Glomerular endothelial cell (primary cell): ENCODE data around the gene SH3PXD2B. TPM values are rescaled to one million over a fixed set of nuclear protein-coding genes. Genes with fewer than 3 reads are reported as not detected.
"Not testable (repeated sequence)": the region's sequence is repeated elsewhere in the genome, so short reads cannot be mapped to it uniquely, and the experiment has no call there.

Experiments
- DNase-seq: peaks from one replicate; pipeline ENCODE4 v3.0.0-alpha.2; 2011; ENCODE audit warnings: low read depth, low spot score; ENCODE audit errors: extremely low read depth
- total RNA-seq: library from RNA; depleted of rRNA; stranded (reverse); fragments of >200 nt; gene quantifications from 2 replicates; pipeline ENCODE4 v1.2.3, GENCODE V29; 2015

The SH3PXD2B gene
- total RNA-seq, 1 donor from 2014 or later = 44.9 TPM

DNA sequence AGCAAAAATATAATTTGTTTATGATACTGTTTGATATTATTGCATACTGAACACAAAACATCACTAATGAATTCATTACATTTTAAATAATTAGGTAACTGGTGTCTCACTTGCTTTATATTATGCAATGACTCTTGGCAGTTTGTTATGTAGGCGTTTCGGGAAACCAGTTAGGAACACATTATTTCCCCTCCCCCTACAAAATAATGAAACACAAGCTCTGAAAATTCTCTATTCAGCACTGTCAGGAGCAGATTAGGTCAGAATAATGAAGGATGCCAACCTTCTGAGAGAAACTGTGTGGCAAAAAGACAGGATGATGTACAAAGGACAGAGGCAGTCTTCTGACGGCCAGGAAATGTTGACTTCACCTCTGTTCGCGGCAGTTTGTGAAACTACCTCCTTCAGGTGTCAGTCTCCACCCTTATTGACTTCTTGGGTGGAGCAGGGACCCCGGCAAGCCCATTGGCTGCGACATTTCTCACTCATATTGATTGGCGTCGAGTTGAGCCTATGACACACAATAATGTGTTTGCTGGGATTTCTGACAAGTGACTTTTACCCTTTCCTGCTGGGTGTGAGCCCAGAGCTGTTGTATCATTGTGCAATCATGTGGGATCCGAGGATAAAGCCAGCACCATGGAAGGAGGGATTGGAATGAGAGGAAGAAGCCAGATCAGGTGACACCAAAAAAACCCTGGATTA lies 33.9 kb downstream of the SH3PXD2B start:
- DNase-seq = no peak

DNA sequence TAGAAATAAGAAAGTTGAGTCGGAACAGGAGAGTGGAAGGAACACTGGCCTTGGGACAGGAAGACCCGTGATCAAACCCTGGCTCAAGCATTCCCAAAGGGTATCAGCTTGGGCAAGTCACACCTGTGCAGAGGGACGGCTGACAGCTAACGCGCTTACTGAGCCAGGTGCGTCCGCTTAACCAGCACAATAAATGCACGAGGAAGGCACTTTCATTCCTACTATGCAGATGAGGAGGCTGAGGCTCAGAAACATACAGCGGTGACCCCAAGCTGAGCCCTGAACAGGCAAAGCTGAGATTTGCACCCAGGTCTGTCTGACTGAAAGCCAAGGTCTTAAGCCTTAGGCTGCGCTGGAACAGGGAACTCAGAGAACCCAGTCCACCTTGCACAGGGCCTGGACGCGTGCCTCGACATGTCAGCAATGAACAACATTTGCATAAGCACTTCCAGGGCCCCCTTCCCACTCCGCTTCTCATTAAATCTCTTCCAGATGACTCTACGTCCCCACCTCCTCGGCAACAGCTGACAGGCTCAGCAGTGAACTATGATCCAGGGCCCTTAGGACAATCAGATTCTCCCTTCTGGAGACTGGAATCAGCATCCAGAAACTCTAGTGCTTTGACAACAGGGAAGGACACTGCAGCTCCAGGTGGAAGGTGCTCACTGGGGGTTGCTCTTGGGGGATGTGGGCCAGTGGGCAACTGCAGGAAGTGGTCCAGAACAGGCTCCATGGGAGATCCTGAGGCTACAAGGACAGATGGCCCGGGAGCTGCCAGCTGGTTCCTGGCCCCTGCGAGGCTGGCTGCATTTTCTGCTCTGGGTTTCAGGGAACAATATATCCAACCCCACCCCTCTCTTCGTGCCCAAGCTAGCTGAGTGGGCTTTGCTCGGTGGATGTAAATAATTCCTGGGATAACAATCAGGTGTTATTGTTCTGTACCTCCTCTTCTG lies 35.2 kb downstream of the SH3PXD2B start:
- no peak for DNase-seq

DNA sequence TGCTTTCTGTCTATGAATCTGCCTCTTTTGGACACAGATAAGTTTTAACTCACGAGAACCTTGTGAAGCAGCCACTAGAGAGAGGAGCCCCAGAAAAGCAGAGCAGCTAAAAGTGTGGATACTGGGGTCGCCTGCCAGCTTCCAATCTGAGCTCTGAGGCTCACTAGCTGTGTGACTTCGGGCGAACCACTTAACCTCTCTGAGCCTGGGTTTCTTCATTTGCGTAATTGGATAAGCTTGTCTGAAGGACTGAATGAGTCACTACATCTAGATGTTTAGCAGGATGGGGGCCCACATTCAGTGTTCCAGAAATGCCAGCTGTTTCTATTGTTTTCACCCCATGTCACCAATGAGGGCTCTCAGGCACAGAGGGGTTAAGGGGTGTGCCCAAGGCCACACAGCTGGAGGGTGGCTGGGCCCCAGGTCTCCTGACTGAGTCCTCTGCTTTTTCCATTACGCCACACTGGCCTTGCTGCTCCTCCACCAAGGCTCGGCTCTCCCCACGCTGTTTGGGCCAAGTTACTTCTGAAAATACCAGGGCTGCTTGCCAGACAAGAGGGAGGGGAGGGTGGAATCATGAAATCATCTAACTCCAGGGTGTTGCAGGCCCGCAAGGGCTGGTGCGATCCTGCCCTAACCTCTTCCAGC lies 36.2 kb downstream of the SH3PXD2B start:
- DNase-seq = no peak

DNA sequence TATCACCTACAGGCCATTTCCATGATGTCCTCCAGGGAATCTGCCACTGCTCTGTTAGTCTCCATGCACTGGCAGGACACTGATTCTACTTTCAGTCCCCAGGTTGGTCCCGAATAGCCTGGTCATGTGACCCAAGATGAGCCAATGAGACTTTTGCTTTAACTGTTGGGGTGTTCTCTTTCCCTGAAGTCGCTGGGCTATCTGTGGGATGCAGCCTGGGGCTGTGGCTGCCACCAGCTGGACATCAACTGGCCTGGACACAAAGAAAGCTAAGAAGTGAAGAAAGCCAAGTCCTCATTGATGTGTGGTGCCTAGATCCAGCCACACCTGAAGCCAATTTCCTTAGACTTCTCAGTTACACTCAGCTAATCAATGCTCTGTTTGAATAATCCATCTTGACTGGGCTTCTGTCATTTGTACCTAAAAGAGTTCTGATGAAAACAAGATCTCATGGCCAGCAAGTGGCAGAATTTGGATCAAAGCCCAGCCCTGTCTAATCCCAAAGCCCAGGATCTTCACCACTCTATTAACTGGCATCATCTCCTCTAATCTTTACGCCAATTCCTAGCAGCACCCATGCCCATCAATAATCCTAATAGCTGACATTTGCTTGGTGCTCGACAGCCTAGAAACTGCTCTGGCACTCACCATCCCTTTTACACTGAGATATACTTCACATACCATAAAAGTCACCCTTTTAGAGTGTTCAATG lies 37.0 kb downstream of the SH3PXD2B start:
- DNase-seq = no peak

DNA sequence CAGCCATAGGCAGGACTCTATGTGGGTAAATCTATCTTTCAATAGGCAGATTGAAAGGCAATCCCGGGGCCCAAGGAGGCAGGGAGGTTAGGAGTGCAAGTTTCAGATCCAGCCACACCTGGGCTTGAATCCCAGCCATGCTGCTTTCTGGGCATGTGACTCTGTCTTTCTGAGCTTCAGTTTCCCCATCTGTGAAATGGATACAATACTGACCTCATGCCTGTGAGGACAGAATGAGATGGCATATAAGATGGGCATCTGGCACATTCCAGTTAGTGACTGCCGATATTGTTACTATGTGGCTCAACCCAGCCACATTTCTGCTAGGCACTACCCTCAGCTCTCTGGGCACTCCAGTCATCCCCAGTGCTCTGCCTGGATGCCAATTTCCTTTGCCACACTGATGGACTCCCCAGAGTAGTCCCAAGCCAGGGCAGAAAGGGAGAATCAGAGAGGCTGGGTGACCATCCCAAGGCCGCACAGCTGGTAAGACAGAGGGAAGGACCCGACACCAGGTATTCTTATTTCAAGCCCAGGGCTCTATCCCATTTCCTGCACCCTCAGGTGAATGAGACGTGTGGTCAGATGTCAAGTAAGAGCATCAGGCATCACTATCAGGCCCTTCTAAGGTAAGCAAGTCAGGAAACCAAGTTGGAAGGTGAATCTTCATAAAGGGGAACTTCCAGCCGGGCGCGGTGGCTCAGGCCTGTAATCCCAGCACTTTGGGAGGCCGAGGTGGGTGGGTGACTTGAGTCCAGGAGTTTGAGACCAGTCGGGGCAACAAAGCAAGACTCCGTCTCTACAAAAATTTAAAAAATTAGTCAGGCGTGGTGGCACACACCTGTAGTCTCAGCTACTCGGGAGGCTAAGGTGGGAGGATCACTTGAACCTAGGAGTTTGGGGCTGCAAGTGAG lies 38.7 kb downstream of the SH3PXD2B start:
- no peak for DNase-seq

DNA sequence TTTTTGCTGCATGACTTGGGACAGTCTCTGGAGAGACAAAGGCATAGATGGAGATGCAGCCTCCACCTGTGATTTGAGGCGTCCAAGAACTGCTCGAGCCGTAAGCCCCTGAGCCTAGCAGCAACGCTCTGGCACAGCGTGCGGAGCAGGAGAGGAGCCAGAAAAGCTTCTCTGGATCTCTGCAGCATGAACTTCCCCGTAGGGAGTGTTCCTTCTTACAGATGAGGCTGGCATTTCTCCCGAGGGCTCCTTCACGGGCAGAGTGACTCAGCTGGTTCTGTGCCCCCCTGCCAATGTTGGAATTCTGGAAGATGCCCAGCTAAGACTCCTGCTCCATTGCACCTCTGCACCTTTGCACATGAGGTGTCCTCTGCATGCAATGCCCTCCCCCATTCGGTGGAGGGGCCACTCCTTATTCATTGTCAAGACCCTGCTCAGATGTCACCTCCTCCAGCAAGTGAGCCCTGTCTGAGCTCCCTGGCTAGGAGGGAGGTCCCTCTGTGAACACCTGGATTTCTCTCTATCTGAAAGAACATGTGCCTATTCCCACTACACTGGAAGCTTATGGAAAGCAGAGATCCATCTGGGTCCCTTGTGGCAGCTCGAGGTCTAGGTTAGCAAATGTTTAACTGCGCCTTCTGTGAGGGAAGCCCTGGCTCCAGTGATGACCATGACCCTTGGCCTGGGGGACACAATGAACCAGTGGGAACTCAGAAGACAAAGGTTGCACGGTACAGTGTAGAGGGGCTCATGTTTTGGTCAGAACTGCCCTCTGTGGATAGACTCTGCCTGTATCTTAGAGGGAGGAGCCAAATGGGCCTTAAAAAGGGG lies 39.6 kb downstream of the SH3PXD2B start:
- no peak for DNase-seq

DNA sequence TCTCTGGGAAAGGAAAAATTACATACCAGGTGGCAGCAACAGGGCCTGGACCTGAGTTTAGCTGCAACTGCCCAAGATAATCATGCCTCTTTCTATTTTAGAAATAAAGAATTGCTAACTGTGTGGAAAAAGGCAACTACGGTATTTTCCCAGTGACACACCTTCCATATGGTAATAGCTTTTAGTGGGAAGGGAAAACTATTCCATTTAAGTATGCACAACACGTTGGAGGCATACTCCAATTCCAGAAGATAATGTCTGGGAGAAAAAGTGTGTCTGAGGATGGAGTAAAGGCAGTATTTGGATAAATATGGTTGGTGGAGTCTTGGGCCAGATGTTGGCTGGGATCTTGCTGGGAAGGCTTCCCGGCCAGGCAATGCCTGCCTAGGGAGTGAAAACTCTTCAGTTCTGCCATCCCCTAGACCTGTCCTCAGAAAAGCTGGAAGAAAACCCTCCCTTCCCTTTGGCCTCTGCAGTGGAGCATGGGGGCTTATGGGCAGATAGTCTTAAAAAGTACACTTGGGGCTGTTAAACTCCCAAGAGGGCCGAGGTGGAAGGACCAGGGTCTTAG lies 40.6 kb downstream of the SH3PXD2B start:
- DNase-seq = no peak

DNA sequence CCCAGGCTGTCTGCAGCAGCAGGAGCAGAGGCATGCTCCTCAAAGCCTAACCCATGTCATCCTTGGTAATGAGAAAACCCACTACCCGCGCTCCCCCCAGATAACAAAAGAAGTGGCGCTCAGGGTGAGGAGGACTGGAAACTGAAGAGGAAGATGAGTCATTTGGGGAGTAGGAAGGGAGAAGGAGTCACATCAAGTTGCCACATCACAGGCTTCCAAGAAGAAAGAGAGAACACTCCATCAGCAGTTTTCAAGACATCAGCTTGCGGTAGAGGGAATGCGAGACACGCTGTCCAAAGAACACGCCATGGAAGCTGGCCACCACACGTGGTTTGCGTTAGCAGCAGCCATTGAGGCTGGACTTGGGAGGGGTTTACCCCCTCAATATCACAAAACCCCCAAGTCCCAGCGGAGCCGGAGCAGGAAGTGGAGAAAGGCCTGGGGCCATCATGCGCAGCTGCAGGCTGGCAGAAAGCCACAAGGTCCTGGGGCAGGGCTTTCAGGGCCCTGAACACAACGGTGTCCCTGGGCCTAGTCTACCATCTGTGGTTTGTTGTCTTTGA lies 41.5 kb downstream of the SH3PXD2B start:
- no peak for DNase-seq

DNA sequence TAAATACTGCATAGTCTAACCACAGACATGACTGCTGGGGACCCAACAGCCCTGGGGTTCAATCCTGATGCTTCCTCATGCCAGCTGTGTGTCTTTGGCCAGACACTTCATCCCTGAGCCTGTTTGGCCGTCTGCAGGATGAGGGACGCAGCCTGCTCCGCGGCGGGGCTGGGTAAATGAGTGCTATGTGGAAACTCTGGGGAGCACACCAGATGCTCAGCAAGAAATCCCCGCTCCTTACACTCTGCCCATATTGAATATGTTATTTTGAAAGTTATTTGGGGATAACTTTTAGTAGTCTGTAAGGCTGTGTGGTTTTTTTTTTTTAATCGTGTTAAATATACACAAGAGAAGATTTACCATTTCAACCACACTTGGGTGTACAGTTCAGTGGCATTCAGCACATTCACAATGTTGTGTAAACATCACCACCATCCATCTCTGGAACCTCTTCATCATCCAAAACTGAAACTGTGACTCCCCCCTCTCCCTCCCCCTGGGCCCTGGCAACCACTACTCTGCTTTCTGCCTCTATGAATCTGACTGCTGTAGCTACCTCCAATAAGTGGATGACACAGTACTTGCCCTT lies 42.7 kb downstream of the SH3PXD2B start:
- DNase-seq = no peak

DNA sequence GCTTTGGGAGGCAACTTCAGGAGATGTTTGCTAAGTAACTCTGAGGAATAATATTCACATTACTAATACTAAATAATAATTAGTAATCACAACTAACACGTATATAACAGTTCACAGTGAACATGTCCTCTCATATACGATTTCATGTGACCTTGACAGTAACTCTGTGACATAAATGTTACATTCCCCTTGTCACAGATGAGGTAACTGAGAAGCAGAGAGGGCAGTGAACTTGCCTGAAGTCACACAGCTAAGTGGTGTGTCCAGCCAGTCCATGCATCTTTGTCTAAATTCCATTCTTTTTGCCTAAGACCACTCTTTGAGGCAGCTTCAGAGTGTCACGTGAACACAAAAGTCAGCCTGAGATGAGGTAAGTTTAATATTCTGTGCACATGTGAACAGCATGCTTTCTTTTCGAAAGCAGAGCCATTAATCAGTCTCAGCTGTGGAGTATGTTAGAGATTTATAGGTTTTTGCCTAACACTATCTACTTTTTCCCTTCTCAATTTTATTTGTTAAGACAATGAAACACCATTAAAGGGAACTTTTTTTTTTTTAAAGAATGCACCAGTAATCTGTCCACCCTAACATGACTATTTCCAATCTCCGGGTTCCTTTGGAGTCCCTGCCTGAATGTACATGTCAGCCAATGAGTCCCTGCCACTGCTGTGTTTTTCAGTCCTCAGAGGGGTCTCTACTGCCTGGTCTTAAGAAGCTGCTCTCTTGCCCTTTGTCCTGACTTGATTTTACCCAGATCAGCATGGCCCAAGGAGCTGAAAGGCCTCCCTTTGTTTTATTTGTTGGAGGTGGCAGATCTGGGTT lies 43.5 kb downstream of the SH3PXD2B start:
- DNase-seq = no peak

DNA sequence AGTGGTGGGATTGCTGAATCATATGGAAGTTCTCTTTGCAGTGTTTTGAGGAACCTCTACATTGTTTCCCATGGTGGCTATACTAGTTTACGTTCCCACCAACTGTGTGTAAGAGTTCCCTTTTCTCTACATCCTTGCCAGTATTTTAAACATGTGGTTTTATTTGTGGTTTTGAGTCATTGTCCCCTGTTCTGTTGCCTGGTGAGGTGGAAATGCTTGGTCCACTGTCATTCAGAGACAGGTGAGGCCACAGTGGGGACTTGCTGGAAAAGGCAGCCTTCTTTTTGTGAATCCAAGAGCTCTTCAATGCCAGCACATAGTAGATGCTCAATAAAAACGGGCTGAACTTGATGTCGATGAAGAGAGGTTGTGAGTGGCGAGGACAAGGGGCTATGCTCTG lies 44.2 kb downstream of the SH3PXD2B start:
- no peak for DNase-seq

DNA sequence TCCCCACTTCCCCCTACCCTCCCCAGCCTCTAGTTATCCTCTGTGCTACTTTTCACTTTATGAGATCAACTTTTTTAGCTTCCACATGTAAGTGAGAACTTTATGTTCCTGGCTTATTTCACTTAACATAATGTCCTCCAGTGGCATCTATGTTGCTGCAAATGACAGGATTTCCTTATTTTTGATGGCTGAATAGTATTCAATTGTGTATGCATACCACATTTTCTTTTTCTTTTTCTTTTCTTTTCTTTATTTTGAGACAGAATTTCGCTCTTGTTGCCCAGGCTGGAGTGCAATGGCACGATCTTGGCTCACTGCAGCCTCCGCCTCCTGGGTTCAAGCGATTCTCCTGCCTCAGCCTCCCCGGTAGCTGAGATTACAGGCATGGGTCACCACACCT lies 44.8 kb downstream of the SH3PXD2B start:
- not testable (repeated sequence) for DNase-seq

DNA sequence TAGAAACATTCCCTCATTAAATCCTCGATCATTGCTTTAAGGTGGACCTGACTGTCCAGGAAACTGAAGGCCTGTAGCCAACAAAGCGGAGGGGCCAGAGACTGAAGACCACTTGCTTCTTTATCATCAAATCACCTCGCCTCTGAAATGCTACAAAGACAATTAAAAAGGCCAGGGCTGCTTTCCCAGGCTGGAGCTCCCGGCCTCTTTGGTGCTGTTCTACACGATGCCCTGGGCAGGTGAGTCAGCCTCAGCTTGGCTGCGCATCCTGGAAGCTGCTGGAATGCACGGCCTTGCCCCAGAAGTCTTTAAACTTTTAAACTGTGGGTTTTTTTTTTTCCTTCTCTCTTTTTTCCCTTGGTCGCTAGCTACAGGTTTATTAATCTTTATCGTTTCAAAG lies 46.5 kb downstream of the SH3PXD2B start:
- DNase-seq = no peak

DNA sequence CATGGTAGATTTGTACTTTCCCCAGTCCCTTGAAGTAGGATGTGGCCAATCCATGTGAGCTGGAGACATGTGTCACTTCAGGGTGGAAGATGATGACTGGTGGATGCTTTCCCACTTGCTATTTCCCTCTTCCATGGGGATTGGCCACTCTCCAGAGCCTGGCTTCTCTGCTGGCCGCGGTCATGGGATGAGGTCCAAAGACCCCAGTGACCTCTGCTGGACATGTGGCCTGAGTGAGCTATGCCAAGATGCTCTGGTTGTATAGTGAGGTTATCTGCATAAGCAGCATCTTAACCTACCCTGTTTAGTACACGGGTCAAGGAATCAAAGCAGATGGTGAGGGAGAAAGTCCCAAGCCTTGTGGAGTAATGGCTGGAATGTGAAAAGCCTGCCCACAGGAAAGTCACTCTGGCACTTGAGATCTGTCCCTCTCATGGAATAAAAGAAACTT lies 47.1 kb downstream of the SH3PXD2B start:
- DNase-seq = no peak

DNA sequence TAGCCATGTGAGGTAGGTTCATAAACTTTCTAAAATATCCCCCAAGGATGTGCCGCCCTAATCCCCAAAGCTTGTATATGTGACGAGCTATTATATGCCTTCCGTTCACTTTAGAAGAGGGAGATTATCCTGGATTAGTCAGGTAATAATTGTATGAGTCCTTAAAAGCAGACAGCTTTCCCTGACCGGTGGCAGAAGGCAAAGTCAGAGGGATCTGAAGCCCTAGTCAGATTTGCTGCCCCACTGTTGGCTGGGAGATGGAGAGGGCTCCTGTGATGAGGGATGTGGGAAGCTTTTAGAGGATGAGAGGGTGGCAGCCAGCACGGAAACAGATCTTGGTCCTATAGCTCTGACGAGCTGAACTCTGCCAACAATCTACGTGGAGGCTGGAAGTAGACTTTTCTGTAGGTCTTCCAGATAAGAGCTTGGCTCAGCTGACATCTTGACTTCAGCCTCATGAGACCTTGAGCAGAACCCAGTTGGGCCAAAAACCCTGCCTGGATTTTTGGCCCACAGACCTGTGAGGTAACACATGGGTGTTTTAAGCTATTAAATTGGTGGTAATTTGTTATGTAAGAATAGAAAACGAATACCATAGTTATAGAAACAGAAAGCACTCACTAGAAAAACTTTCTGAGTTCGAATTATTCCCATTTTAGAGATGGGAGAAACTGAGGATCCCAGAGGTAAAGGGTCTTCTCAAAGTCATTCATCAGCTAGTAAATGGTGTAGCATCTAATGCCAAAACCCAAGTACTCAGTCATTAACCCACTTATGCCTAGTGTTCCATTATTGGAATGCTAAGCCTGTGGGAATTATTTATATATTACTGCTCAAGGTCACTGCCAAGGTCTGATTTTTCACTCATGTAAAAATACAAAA lies 48.9 kb downstream of the SH3PXD2B start:
- no peak for DNase-seq

DNA sequence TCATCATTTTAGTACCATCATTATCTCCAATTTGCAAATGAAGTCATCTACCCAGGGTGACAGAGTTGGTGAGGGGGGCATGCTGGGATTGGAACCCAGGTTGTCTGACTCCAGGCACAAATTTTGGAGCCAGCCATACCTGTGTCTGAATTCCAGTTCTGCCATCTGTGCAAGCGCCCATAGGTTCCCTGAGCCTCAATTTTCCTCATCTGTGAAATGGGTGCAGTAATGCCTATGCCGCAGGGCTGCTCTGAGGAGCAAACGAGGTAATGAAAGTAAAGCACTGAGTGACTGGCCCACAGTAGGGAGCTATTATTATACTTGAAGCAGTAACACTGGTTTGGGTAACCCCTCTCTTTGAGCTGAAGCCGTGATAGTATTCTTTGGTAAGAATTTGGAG lies 49.6 kb downstream of the SH3PXD2B start:
- DNase-seq = no peak
